HG02642 (cell line): Measurements from ENCODE around the gene BMPER.

ENCODE experiments used
- ATAC-seq: cut with Tn5 transposase; IDR thresholded peaks from one replicate; pipeline ENCODE4 v1.9.1; 2021; ENCODE audit warnings: mild to moderate bottlenecking; ENCODE audit not compliant: unreplicated experiment, poor library complexity

The BMPER gene

GRCh38 chr7:34081935-34082334, 176.6 kb downstream of the BMPER start:
- ATAC-seq = no peak

- no peak for ATAC-seq
These were observed 178.1 kb downstream of the BMPER start for GRCh38 chr7:34083440-34083839.

DNA sequence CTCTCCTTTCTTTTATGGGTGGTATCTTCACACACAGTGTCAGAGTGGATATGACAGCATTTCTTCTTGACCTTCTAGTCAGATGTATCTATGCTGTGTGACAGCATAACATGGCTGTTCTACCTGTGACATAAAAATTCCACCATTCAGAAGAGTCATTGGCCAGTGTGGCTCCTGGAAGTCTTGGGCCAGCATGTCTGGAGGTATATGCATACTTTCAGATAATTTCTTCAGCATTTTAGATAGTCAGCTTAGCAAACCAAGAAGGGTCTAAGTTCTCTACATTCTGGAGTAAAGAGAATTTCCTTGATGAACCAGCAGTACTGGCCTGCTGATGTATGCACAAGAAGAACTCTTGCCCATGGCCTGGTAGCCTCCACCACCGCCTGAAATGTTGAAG, 179.3 kb downstream of the BMPER start:
- ATAC-seq = no peak

- ATAC-seq = no peak
These were observed 180.7 kb downstream of the BMPER start for GRCh38 chr7:34086064-34086463.

- ATAC-seq = no peak
These were observed 181.6 kb downstream of the BMPER start for GRCh38 chr7:34086981-34087380.

- ATAC-seq = no peak
These were observed 182.9 kb downstream of the BMPER start for GRCh38 chr7:34087892-34088891.

- ATAC-seq = no peak
These were observed 185.5 kb downstream of the BMPER start for GRCh38 chr7:34090816-34091215.

DNA sequence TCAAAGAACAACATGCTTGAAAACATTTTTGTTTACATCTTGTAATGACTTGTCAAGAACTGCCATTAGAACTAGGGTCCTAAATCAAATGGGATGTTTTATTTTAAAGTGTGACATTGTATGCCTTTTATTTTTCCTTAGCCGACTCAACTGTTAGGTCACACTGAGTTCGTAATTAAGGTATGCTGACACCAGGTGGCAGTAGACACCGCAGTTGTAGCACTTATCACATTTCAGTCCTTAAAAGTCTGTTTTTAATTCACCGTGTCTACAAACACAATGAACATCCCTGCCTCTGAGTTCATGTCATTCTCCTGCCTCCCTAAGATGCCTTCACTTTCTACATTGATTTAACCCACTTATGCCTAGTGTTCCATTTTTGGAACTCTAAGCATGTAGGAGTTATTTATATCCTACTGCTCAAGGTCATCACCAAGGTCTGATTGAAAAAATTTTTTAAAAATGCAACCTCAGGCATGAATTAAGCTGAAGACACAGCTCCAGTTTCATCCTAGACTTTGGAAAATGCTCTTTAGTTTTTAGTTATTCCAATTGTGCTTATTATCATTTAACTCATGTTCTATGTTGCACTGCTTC, 186.1 kb downstream of the BMPER start:
- no peak for ATAC-seq

DNA sequence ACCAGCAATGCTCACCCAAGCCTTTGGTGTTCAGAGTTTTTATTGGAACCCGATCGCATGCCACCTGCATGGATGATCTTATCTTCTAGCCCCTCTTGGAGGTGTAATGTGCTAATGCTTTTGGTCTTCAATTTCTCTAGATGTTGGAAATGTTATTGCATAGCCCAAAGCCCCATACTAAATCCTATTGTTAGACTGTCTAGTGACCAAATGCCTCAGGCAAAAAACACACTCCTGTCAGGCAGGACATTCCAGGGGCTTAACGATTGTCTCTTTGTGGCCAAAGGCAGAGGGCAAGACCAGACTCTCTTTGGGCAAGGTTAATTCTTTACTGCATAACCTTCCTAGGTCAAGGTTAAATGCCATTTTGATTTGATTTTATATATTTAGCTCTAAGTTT, 187.9 kb downstream of the BMPER start:
- no peak for ATAC-seq

GRCh38 chr7:34096198-34096651, 190.9 kb downstream of the BMPER start:
- ATAC-seq = no peak

DNA sequence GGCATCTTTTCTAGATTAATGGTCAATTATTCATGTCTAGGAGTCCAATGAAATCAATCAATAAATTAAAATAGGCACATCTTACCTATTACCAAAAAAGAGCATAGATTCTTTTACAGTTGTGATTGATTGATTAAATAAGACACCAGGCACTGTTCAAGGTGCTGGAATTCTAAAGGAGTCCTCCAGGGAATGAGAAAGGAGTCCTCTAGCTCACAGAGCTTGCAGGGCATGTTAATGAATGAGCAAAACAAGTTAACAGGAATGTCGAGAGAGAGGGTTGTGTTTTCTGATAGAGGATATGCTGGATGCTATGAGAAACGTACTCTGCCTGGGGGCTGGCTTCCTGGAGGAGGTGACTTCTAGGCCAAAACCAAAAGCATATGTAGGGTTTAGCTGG, 191.4 kb downstream of the BMPER start:
- no peak for ATAC-seq

DNA sequence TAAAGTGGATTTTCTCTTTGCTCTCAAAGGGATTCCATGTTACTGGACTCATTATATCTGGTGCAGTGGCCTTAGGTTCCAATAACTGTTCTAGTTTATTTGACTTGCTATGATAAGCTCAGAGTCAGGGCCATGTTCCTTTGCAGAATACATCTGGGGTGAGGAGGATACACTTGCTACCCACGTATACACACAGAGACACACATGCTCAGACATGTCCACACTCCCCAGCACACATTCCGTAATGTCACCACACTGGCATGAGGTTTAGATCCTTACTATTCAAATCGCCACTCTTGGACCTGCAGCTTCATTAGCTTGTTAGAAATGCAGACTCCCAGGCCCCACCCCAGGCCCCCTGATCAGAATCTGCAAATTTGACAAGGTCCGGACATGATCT, 195.3 kb downstream of the BMPER start:
- no peak for ATAC-seq

GRCh38 chr7:34104115-34104514, 198.8 kb downstream of the BMPER start:
- ATAC-seq = no peak

DNA sequence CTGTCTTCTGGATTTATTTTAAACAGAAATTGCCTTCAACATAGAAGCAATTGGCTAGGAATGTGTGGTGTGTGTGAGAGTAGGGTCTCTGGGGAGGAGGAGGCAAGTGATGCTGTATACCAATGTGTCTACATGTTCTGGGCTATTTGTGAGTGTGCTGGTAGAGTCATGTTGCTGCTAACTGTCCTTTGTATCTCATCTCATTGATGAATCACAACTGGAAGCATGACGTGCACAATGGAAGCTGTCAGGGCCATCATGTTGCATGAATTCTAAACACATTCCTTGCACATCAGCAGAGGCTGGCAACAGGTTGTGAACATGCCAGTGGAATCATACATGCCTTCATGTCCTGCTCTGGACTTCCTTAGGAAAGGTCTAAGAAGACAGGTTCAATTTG, 199.7 kb downstream of the BMPER start:
- ATAC-seq = no peak

DNA sequence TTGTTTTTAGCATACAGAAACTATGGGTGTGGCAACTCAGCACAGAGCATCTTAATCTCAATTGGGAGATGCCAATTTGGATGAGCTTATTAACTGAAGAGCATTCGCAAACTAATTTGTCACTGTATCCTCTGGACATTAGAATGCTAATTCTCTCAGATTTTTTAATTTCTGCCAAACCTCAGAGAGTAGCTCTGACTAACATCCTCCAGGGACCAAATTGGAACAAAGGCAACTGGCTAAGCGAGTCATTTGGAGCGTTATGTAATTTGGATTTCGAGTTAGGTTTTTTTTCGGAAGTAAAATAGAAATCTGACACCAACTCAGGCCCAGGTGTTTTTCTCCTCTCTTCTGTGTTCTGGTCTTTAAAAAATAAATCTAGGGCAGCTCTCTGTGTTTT, 201.9 kb downstream of the BMPER start:
- no peak for ATAC-seq

GRCh38 chr7:34108165-34108564, 202.8 kb downstream of the BMPER start:
- ATAC-seq = no peak

DNA sequence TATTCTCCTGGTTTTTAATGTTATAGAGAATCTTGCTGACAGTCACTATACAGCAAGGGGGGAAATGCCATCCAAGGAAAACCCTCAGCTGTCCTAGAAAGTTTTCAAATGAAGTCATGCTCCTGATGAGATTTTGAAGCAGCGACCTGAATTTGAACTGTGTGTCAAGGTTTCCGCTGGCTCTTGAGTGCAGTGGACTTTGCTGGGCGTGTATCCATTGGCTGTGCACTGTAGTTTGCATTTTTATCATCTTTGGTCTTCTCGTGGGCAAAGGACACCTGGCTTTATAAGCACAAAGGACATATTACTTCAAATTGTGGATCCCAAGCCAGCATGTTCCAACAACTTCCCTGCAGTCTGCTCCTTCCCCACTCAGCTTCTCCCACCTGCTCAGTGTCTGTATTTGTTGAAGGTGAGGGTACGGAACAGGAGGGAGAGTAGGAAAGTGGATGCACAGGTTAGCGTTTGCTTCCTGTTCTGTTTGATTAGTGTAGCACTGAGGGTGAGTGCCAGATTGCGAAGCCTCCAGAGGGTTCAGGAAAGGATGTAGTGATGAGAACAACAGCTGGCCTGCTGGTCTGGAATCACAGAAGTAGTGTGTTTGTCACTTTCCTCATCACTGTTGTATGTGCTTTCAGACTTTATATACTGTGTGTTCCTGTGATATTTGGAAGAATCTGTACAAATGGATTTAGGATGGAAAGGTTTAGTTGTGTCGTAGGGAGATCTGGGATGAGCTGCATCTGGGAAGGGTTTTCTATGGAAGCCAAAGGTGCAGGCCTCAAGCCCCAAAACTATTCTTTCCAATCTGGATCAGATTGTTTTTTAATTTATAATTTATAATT, 204.8 kb downstream of the BMPER start:
- ATAC-seq = no peak

DNA sequence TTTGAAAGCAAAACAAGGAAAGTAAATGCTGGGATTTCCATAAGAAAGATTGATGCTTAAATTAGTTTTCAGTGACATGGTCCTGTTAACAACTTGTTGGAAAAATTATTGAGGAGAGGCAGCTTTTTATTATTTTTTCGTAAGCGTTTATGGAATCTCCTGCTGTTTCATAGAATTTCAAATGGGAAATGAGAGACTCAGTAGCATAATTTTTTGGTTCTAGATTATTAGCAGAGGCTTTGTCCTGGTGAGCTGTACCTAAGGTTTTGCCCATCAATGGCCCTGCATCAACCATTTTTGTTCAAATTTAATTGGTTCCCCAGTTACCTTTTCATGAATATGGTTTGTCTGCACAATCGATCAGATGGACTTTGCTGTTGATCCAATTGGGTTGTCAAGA, 205.7 kb downstream of the BMPER start:
- ATAC-seq = no peak

GRCh38 chr7:34115503-34115902, 210.2 kb downstream of the BMPER start:
- ATAC-seq = no peak

- ATAC-seq = no peak
These were observed 212.2 kb downstream of the BMPER start for GRCh38 chr7:34117573-34117972.

GRCh38 chr7:34121366-34121765, 216.0 kb downstream of the BMPER start:
- no peak for ATAC-seq
